GM19193 (cell line): ENCODE data around the gene GEMIN2.

Experiments used
- POLR2A ChIP-seq: IDR thresholded peaks from 4 replicates; pipeline ENCODE4 v1.6.1; 2011; ENCODE audit not compliant: insufficient read depth, insufficient read length; ENCODE audit errors: extremely low read depth

The GEMIN2 gene

DNA sequence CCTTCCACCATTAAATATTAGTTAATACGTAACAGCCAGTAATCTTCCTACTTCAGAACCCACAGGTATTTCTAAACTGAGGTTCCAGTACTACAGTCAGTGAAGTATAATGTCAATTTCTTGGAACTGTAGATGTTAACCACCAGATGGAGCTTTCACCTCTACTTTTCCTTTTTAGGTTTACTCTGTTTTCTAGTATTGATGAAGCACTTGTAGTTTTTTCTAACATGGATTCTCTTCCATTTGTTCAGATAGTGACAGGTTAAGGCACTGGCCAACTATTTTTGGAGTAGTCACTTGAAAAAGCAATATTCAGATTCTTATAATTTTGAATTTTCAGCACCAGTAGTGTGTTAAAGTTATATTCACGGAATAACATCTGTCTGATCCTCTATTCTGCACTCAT is 6.5 kb upstream of the GEMIN2 start:
- TF ChIP-seq POLR2A: no peak

DNA sequence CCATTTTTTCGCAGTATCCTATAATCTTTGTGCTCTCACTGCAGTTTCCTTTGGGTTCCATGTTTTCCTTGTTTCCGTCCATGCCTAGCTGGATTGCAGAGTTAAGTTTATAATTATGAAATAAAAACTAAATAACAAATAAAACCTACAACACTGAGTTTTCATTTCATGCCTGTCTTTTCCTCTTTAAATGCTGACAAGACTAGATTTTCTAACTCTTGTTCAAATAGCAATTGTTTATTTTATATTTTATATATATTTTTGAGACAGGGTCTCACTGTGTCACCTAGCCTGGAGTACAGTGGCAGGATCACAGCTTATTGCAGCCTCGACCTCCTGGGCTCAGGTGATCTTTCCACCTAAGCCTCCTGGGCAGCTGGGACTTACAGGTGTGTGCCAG is 5.3 kb upstream of the GEMIN2 start:
- no peak for TF ChIP-seq POLR2A

DNA sequence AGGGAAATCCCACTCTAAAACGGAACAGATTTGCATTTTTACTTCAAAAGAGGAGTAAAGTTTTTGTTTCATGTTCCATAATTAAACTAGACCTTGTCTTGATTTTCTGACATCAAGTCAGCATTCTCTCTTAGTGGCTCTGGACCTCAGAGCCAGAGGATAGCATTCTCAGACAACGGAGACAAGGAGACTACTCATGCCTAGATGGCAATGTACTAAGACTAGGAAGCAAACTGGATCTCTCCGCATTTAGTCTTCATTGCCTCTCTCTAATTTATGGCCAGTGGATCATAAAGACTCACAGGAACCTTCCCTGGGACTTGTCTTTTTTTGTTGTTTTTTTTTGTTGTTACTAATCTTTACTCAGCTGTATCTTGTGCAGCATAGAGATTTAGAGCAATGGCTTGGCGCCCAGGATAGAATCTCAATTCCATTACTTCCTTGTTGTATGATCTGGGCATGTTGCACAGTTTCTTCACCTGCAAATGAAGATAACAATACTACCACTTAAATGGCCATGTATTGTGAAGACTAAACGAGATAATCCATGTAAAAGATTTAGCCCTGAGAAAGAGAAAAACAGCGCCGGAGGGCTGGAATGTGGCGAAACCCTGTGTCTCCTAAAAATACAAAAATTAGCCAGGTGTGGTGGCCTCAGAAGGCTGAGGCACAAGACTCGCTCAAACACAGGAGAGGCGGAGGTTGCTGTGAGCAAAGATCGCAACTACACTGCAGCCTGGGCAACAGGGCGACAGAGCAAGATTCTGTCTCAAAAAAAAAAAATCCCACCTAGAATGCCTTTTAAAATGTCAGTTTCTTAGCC is 4.0 kb upstream of the GEMIN2 start:
- TF ChIP-seq POLR2A: no peak

- no peak for TF ChIP-seq POLR2A
These were observed 444 bp upstream of the GEMIN2 start for GRCh38 chr14:39113685-39114072.

DNA sequence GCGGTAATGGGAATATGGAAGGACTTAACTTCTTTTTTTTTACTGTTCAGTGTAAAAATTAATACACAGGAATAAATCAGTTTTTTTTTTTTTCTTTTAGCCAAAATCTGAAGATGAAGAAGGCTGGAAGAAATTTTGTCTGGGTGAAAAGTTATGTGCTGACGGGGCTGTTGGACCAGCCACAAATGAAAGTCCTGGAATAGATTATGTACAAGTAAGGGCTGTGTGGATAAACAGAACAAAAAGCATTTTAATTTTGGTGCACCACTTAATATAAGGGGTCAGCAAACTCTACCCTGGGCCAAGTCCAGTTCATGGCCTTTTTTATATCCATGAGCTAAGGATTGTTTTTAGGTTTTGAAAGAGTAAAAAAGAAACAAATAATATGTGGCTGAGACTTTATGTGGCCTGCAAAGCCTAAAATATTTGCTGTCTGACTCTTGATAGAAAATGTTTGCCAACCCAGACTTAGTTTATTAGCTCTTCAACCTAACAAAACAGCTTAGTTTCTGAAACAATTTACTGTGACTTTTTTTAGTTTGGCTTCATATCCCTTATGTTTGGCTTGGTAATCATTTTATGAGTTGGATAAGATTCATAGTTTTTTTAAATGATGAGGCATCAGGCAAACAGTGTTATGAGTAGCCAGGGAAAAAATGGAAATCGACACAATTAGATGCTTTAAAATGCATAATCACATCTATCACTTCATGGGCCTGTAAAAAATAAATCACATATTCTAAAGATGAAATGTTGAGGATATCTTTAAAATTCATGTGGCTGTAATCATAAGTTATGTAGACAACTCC is 8.4 kb downstream of the GEMIN2 start:
- no peak for TF ChIP-seq POLR2A

- no peak for TF ChIP-seq POLR2A
These were observed 24.3 kb downstream of the GEMIN2 start for GRCh38 chr14:39138440-39138839.

GRCh38 chr14:39140170-39140569 is 26.0 kb downstream of the GEMIN2 start:
- no peak for TF ChIP-seq POLR2A

- TF ChIP-seq POLR2A: no peak
These were observed 31.3 kb downstream of the GEMIN2 start for GRCh38 chr14:39145266-39145966.

DNA sequence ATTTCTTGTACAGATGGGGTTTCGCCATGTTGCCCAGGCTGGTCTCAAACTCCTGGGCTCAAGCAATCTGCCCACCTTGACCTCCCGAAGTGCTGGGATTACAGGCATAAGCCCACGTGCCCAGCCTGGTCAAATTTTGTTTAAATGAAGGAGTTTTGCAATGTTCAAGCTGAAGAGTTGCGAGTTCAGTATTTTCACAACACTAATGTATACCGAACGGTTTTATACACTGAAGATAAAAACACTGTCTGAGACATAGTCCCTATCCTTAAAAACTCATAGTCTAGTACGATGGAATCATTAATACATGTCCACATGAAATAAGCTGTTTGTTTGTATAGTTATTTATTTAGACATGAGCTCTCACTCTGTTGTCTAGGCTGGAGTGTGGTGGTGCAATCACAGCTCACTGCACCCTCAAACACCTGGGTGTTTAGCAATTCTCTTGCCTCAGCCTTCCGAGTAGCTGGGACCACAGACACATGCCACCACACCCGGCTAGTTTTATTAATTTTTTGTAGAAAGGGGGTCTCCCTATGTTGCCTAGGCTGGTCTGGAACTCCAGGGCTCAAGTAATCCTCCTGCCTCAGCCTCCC is 40.6 kb downstream of the GEMIN2 start:
- TF ChIP-seq POLR2A: no peak

- TF ChIP-seq POLR2A: no peak
These were observed 43.4 kb downstream of the GEMIN2 start for GRCh38 chr14:39157491-39157890.

GRCh38 chr14:39158222-39158858 is 44.2 kb downstream of the GEMIN2 start:
- TF ChIP-seq POLR2A: no peak

GRCh38 chr14:39160494-39160893 is 46.4 kb downstream of the GEMIN2 start:
- no peak for TF ChIP-seq POLR2A

GRCh38 chr14:39168591-39168990 is 54.5 kb downstream of the GEMIN2 start:
- TF ChIP-seq POLR2A: no peak

- no peak for TF ChIP-seq POLR2A
These were observed 55.4 kb downstream of the GEMIN2 start for GRCh38 chr14:39169541-39169900.

GRCh38 chr14:39173198-39173597 is 59.1 kb downstream of the GEMIN2 start:
- TF ChIP-seq POLR2A: no peak
